Measurements from ENCODE around the gene EMILIN1.

The EMILIN1 gene

GRCh38 chr2:27081984-27082772 lies 3.8 kb downstream of the EMILIN1 start:
- DNase-seq = no peak

GRCh38 chr2:27082773-27083409 lies 4.5 kb downstream of the EMILIN1 start:
- DNase-seq = no peak

GRCh38 chr2:27083410-27084296 lies 5.2 kb downstream of the EMILIN1 start:
- DNase-seq = no peak

- no peak for DNase-seq
Measured at GRCh38 chr2:27084297-27085061, 6.1 kb downstream of the EMILIN1 start.

GRCh38 chr2:27085062-27085672 lies 6.8 kb downstream of the EMILIN1 start:
- DNase-seq = no peak

GRCh38 chr2:27085673-27086089 lies 7.3 kb downstream of the EMILIN1 start:
- peak; percentile 25 for DNase-seq

GRCh38 chr2:27086090-27086723 lies 7.8 kb downstream of the EMILIN1 start:
- peak; percentile 97 for DNase-seq

- no peak for DNase-seq
Measured at GRCh38 chr2:27086724-27087593, 8.5 kb downstream of the EMILIN1 start, which contains the start of gene KHK. KHK (plus strand) TSS chr2:27086772; CDS start chr2:27087260, 488 bp downstream.

GRCh38 chr2:27087823-27088410 lies 9.5 kb downstream of the EMILIN1 start:
- DNase-seq = no peak

- no peak for DNase-seq
Measured at GRCh38 chr2:27088634-27089033, 10.2 kb downstream of the EMILIN1 start.

GRCh38 chr2:27089111-27089954 lies 10.9 kb downstream of the EMILIN1 start:
- no peak for DNase-seq

- no peak for DNase-seq
Measured at GRCh38 chr2:27091746-27092695, 13.6 kb downstream of the EMILIN1 start.

GRCh38 chr2:27092696-27093429 lies 14.4 kb downstream of the EMILIN1 start:
- no peak for DNase-seq

GRCh38 chr2:27093430-27094352 lies 15.3 kb downstream of the EMILIN1 start:
- DNase-seq = no peak

GRCh38 chr2:27094353-27094984 lies 16.1 kb downstream of the EMILIN1 start:
- no peak for DNase-seq

GRCh38 chr2:27095427-27095744 lies 17.0 kb downstream of the EMILIN1 start:
- no peak for DNase-seq
